Fibroblast of skin of right quadriceps (primary cell): Measurements from ENCODE around the gene TMEM229B.
A peak's percentile ranks its signal among the peaks of the same experiment; 100 is the strongest.
"Not testable (repeated sequence)": the region's sequence is repeated elsewhere in the genome, so short reads cannot be mapped to it uniquely, and the experiment has no call there.

Experiments
- DNase-seq: peaks from one replicate; pipeline ENCODE4 v3.0.0-alpha.2; 2013

TMEM229B gene

GRCh38 chr14:67483579-67484285 is 4.8 kb downstream of the TMEM229B start:
- DNase-seq, result no peak

- no peak for DNase-seq
These were observed 6.0 kb downstream of the TMEM229B start for GRCh38 chr14:67482231-67483164.

GRCh38 chr14:67480011-67480410 is 8.5 kb downstream of the TMEM229B start:
- no peak for DNase-seq

- no peak for DNase-seq
These were observed 9.8 kb downstream of the TMEM229B start for GRCh38 chr14:67478800-67479084.

- DNase-seq, result no peak
These were observed 10.4 kb downstream of the TMEM229B start for GRCh38 chr14:67477926-67478799.

GRCh38 chr14:67474366-67474765 is 14.2 kb downstream of the TMEM229B start:
- DNase-seq, result no peak

GRCh38 chr14:67473290-67474082 is 15.0 kb downstream of the TMEM229B start:
- no peak for DNase-seq

- no peak for DNase-seq
These were observed 15.8 kb downstream of the TMEM229B start for GRCh38 chr14:67472726-67473125.

GRCh38 chr14:67469954-67470353 is 18.6 kb downstream of the TMEM229B start:
- no peak for DNase-seq

GRCh38 chr14:67468378-67468730 is 20.2 kb downstream of the TMEM229B start:
- DNase-seq, result no peak

GRCh38 chr14:67467134-67467533 is 21.4 kb downstream of the TMEM229B start:
- no peak for DNase-seq

- DNase-seq, result no peak
These were observed 23.6 kb downstream of the TMEM229B start for GRCh38 chr14:67464879-67465278.

GRCh38 chr14:67464377-67464776 is 24.1 kb downstream of the TMEM229B start:
- no peak for DNase-seq

- DNase-seq, result no peak
These were observed 24.6 kb downstream of the TMEM229B start for GRCh38 chr14:67463900-67464299.

- DNase-seq, result no peak
These were observed 26.5 kb downstream of the TMEM229B start for GRCh38 chr14:67461996-67462395.

GRCh38 chr14:67461341-67461985 is 27.1 kb downstream of the TMEM229B start:
- DNase-seq, result peak; percentile 15

- no peak for DNase-seq
These were observed 29.2 kb downstream of the TMEM229B start for GRCh38 chr14:67459336-67459735.

- no peak for DNase-seq
These were observed 30.7 kb downstream of the TMEM229B start for GRCh38 chr14:67457782-67458181.

GRCh38 chr14:67456732-67457131 is 31.8 kb downstream of the TMEM229B start:
- no peak for DNase-seq

- no peak for DNase-seq
These were observed 34.8 kb downstream of the TMEM229B start for GRCh38 chr14:67453575-67454300.

GRCh38 chr14:67451667-67452066 is 36.9 kb downstream of the TMEM229B start:
- not testable (repeated sequence) for DNase-seq
